ENCODE measurements around the gene TRIP12. TPM values are rescaled to one million over a fixed set of nuclear protein-coding genes. Genes with fewer than 3 reads are reported as not detected.

The TRIP12 gene
- polyA plus RNA-seq, 1 of the 3 experiments (the other 2 are of a cell fraction), result 30.3 TPM

DNA sequence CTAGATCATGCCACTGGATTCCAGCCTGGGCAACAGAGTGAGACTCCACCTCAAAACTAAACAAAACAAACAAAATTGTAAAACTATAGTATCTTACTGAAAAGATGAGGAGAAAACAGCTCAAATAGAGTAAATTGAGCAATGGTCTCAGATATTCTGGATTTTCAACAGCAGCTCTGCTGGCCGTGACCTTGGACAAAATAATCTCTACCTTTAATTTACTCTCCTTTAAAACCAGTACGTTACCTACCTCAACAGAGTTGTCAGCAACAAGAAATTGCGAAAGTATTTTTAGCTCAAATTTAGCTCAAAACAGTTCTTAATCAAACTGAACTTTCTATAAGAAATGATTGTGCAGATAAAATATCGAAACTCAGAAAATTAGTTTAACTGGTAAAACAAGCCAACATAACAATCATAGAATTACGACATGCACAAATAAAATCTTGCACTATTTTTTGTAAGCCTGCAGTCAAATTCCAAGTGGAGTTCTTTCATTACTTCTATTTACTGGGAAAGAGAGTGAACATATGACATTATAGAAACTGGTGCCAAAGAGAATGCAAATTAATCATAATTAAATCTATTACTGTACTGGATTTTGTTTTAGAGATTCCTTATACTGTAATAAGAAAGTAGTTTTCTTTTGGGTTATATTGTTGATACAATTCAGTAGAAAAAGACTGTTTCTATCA is 40.8 kb downstream of the TRIP12 start:
- H3K4me2 ChIP-seq, result no peak overlapping the region
- ChIA-PET CTCF (interaction anchor here (1.5 kb wide), 1 partner anchor 17 kb away, joined by 3 read pairs; no protein-coding TSS in a partner anchor), POLR2A (no interaction called here)
- no peak for DNase-seq
- H3K79me2 ChIP-seq (ENCODE audit: insufficient read depth), result peaks cover 97% of the 10 kb centered on the region
- no peaks in the 10 kb centered on the region for H3K9me3 ChIP-seq
- WGBS (ENCODE audit: low lambda C conversion rate), result 97% methylated on average over 5 of the region's 5 CpGs
- no peak overlapping the region for H3K9ac ChIP-seq
- H3K4me3 ChIP-seq (ENCODE audit: low read depth in 2 of 2, low read length in 1 of 2), result no peak overlapping the region
- H4K20me1 ChIP-seq (ENCODE audit: insufficient read depth), result peaks cover 75% of the 10 kb centered on the region
- peaks cover 4% of the 10 kb centered on the region for H3F3A ChIP-seq (replicated peaks; ENCODE audit: insufficient read depth)
- H3K27ac ChIP-seq (ENCODE audit: low read depth in 2 of 2, low read length in 1 of 2), result no peak overlapping the region
- peaks cover 33 to 40% of the 10 kb centered on the region in 2 experiments for H3K36me3 ChIP-seq (replicated peaks in 1 of 2; ENCODE audit: control insufficient read depth in 1 of 2, insufficient read depth in 2 of 2, low read length in 1 of 2)
- peaks cover 0 to 2% of the 10 kb centered on the region in 2 experiments; a peak in 1 of 4 replicates for H3K4me1 ChIP-seq (ENCODE audit: control insufficient read depth in 1 of 2, insufficient read depth in 2 of 2, low read depth in 1 of 2, low read length in 1 of 2)
- no peak overlapping the region for H2AFZ ChIP-seq (ENCODE audit: low read depth)
- H3K27me3 ChIP-seq (ENCODE audit: insufficient read depth), result no peaks in the 10 kb centered on the region
- H3K9me2 ChIP-seq, result no peaks in the 10 kb centered on the region
- TF ChIP-seq NRF1 (IDR thresholded peaks at IDR 0.05; ENCODE audit: low read depth, low read length) (no peak), SMC3 (IDR thresholded peaks at IDR 0.05; ENCODE audit: low read depth, low read length) (no peak), RCOR1 (IDR thresholded peaks at IDR 0.05; ENCODE audit: low read length) (no peak)

DNA sequence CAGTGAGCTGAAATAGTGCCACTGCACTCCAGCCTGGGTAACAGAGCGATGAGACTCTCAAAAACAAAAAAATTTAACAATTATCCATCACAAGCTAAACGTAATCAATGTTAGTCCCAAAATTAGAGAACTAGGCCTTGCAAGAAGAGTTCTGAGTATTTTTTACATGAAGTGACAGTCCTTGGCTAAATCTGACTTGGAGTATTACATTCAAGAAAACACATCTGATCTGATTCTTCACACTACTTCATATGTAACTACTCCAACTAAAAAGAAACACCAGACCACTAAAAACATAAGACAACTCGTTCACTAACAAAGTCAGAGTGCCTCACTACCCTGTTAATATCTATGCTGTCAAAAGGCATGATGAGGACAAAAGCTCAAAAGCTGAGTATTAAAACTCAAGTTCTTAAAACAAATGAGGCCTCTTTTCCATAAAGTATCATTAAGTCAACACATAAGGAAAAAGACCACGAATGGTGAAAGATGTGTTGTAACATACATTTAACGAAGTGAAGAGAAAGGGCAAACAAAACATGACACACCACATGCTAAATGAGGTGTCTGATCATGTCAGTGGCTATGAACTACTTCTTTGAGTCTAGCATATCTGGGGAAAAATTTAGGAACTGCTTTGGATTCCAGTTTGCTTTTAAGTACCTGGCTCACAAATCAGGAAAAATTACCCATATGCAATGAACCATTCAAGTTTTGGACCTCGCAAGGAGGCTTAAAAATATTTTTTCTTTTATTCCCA is 42.4 kb downstream of the TRIP12 start:
- POLR2A ChIA-PET, result no interaction called here
- H3K4me3 ChIP-seq (ENCODE audit: low read depth in 2 of 2, low read length in 1 of 2), result no peak overlapping the region
- WGBS (ENCODE audit: low lambda C conversion rate), result 96% methylated on average over 6 of the region's 6 CpGs

GRCh38 chr2:229875549-229875948 is 46.3 kb downstream of the TRIP12 start:
- Histone ChIP-seq H3K36me3 (replicated peaks in 1 of 2; ENCODE audit: control insufficient read depth in 1 of 2, insufficient read depth in 2 of 2, low read length in 1 of 2) (peaks cover 29 to 45% of the 10 kb centered on the region in 2 experiments), H3K27me3 (ENCODE audit: insufficient read depth) (no peaks in the 10 kb centered on the region), H3K9ac (no peak overlapping the region), H4K20me1 (ENCODE audit: insufficient read depth) (peaks cover 36% of the 10 kb centered on the region; the same call in 1 of the 2 replicates), H3K4me2 (no peak overlapping the region), H3K4me3 (ENCODE audit: low read depth in 2 of 2, low read length in 1 of 2) (no peak overlapping the region), H3F3A (replicated peaks; ENCODE audit: insufficient read depth) (no peaks in the 10 kb centered on the region), H3K9me3 (no peaks in the 10 kb centered on the region), H3K9me2 (no peaks in the 10 kb centered on the region), H3K79me2 (ENCODE audit: insufficient read depth) (peaks cover 98% of the 10 kb centered on the region), H3K4me1 (ENCODE audit: control insufficient read depth in 1 of 2, insufficient read depth in 2 of 2, low read depth in 1 of 2, low read length in 1 of 2) (peaks cover 0 to 4% of the 10 kb centered on the region in 2 experiments; a peak in 3 of 4 replicates), H3K27ac (ENCODE audit: low read depth in 2 of 2, low read length in 1 of 2) (no peak overlapping the region), H2AFZ (ENCODE audit: low read depth) (no peak overlapping the region)
- CTCF ChIA-PET, result interaction anchor here (2.0 kb wide), 1 partner anchor 75 kb away, joined by 6 read pairs; no protein-coding TSS in a partner anchor
- TF ChIP-seq CHD2 (IDR thresholded peaks at IDR 0.05; ENCODE audit: low read length, partially characterized antibody), result no peak
- TF ChIP-seq RCOR1 (IDR thresholded peaks at IDR 0.05; ENCODE audit: low read length), result no peak
- no peak for DNase-seq
- POLR2A ChIA-PET, result no interaction called here
- whole genome bisulfite sequencing (ENCODE audit: low lambda C conversion rate), result 92% methylated on average over 2 of the region's 2 CpGs

More for the DNA sequence above, 42.4 kb downstream of the TRIP12 start:
- H3K79me2 ChIP-seq (ENCODE audit: insufficient read depth), result peaks cover 97% of the 10 kb centered on the region
- H3K9ac ChIP-seq, result no peak overlapping the region
- DNase-seq, result no peak
- no peak overlapping the region for H2AFZ ChIP-seq (ENCODE audit: low read depth)
- H3K36me3 ChIP-seq (replicated peaks in 1 of 2; ENCODE audit: control insufficient read depth in 1 of 2, insufficient read depth in 2 of 2, low read length in 1 of 2), result peaks cover 27 to 44% of the 10 kb centered on the region in 2 experiments
- no peak overlapping the region for H3K27ac ChIP-seq (ENCODE audit: low read depth in 2 of 2, low read length in 1 of 2)
- peaks cover 66% of the 10 kb centered on the region for H4K20me1 ChIP-seq (ENCODE audit: insufficient read depth)
- H3K4me1 ChIP-seq (ENCODE audit: control insufficient read depth in 1 of 2, insufficient read depth in 2 of 2, low read depth in 1 of 2, low read length in 1 of 2), result no peaks in the 10 kb centered on the region
- H3K9me2 ChIP-seq, result no peaks in the 10 kb centered on the region
- no peaks in the 10 kb centered on the region for H3K27me3 ChIP-seq (ENCODE audit: insufficient read depth)
- CTCF ChIA-PET, result interaction anchor here (0.9 to 1.0 kb wide), 2 partner anchors 32 to 78 kb away, joined by 3 read pairs; no protein-coding TSS in a partner anchor
- H3K9me3 ChIP-seq, result no peaks in the 10 kb centered on the region
- peaks cover 4% of the 10 kb centered on the region for H3F3A ChIP-seq (replicated peaks; ENCODE audit: insufficient read depth)
- no peak overlapping the region for H3K4me2 ChIP-seq
- TF ChIP-seq FOXM1 (IDR thresholded peaks at IDR 0.05; ENCODE audit: low read depth) (no peak), CHD2 (IDR thresholded peaks at IDR 0.05; ENCODE audit: low read length, partially characterized antibody) (no peak), TAF1 (IDR thresholded peaks at IDR 0.05; ENCODE audit: borderline replicate concordance, low read depth, low read length) (no peak), NFIC (IDR thresholded peaks at IDR 0.05; ENCODE audit: borderline replicate concordance) (no peak), SMC3 (IDR thresholded peaks at IDR 0.05; ENCODE audit: low read depth, low read length) (no peak), RAD21 (IDR thresholded peaks at IDR 0.05; ENCODE audit: low read length) (no peak)

Measured in SK-N-SH (cell line).